Activated CD4-positive, alpha-beta T cell treated with anti-CD3 and anti-CD28 coated beads, Interleukin-2, Interleukin-6, amounts not matched to agents 100 ng/mL and 50 ng/mL, durations not matched to agents 16 hours and 8 hours (primary cell): ENCODE data around the gene CD99.
A peak's percentile ranks its signal among the peaks of the same experiment; 100 is the strongest.
"Not testable (repeated sequence)": the region's sequence is repeated elsewhere in the genome, so short reads cannot be mapped to it uniquely, and the experiment has no call there.

Source experiments
- DNase-seq: peaks from one replicate; pipeline ENCODE4 v3.0.0-alpha.2; 2020

The CD99 gene, protein sequence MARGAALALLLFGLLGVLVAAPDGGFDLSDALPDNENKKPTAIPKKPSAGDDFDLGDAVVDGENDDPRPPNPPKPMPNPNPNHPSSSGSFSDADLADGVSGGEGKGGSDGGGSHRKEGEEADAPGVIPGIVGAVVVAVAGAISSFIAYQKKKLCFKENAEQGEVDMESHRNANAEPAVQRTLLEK

GRCh38 chrX:2690856-2691542, at the start of gene CD99:
Gene CD99, plus strand, starts transcription at chrX:2691295. Its CDS starts 66 bp downstream, at chrX:2691361.
- peak; percentile 93 for DNase-seq

- DNase-seq, result no peak
Measured at GRCh38 chrX:2642146-2642545, 48.9 kb upstream of the CD99 start.

- DNase-seq, result no peak
Measured at GRCh38 chrX:2642791-2643190, 48.3 kb upstream of the CD99 start.

DNA sequence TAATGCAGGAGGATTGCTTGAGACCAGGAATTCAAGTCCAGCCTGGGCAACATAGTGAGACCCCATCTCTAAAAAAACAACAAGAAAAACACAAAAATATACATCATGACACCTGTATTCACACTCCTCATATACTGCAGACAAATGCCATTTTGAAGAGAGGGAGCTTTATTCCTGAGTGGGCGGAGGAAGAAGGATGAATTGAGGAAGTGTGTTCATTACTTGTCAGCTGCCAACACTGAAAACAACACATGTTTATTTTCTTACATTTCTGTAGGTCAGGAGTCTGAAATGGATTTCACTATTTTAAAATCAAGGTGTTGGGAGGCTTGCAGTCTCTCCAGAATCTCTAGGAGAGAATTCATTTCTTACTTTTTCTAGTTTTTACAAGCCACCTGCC, 47.2 kb upstream of the CD99 start:
- no peak for DNase-seq

DNA sequence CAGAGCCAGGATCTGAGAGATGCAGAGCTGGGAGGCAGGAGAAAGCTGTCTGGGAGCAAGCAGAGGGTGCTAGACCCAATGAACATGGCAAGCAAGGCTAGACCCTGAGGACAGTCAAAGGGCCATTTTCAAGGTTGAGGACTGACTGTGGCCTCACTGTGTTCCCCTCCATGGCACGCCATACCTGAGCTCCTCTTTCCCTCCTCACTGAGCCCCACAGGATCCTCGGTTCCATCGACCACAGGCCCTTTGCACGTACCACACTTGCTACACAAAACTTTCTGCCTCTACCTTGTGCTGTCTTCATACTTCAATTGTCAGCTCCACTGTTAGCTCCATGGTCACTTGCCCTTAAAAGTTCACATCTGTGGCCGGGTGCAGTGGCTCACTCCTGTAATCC, 45.5 kb upstream of the CD99 start:
- DNase-seq, result no peak

- DNase-seq, result peak; percentile 6
Measured at GRCh38 chrX:2647627-2648026, 43.5 kb upstream of the CD99 start.

- no peak for DNase-seq
Measured at GRCh38 chrX:2650037-2650436, 41.1 kb upstream of the CD99 start.

GRCh38 chrX:2650865-2651264, 40.2 kb upstream of the CD99 start:
- no peak for DNase-seq

DNA sequence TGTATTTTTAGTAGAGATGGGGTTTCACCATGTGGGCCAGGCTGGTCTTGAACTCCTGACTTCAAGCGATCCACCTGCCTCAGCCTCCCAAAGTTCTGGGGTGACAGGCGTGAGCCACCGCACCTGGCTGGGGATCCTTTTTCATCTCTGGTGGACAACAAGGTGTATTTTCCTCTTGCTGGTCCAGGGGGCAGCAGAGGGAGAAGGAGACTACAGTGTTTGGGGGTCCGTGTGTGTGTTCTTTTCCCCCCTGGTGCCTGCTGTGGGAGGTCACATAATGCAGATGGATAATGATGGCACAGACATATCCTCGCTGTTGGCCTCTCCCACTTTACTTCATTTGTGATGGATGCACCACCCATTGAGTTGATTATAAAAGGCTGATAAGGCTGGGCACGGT, 39.0 kb upstream of the CD99 start:
- DNase-seq, result no peak

- DNase-seq, result no peak
Measured at GRCh38 chrX:2654436-2655340, 36.4 kb upstream of the CD99 start.

GRCh38 chrX:2656257-2656836, 34.7 kb upstream of the CD99 start:
- no peak for DNase-seq

GRCh38 chrX:2657532-2658113, 33.5 kb upstream of the CD99 start:
- no peak for DNase-seq

GRCh38 chrX:2658585-2659292, 32.4 kb upstream of the CD99 start:
- DNase-seq, result no peak

GRCh38 chrX:2662586-2662985, 28.5 kb upstream of the CD99 start:
- no peak for DNase-seq

- no peak for DNase-seq
Measured at GRCh38 chrX:2664502-2664901, 26.6 kb upstream of the CD99 start.

DNA sequence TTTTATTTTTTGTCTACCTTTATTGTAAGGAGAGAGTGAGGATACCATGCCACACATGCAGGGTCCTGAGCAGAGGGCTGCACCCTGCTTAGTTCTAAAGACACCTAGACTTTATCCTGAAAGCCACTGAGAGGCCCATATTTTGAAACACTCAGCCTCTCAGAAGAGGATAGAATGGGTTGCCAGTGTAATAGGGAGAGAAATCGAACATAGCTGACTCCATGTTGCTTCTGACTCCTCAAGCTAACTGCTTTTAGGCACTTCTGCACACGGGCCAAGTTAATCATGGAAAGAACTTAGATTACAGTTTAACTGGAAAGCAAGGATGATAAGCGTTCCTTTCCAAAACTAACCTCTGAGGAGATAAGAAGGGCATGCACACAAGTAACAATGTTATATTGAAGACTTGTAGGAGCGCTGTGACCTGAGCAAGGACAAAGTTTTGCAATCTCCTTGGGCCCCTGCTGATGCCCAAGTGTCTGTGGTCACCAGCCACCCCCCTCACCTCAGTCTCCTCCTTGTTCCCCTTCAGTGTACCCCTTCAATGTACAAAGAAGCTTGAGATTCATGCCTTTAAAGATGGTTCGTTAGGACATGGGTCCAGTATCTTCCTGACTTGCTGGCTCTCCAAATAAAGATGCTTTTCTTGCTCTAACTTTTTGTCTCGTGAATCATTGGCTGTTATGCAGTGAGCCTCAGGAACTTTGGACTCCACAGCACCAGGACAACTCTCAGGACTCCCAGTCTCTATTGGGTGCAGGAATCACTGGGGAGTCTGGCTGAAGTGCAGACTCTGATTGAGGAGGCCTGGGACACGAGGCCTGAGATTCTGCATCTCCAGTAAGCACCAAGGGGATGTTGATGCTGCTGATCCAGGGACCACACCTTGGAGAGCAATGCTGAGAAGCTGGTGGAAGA, 25.4 kb upstream of the CD99 start:
- no peak for DNase-seq

DNA sequence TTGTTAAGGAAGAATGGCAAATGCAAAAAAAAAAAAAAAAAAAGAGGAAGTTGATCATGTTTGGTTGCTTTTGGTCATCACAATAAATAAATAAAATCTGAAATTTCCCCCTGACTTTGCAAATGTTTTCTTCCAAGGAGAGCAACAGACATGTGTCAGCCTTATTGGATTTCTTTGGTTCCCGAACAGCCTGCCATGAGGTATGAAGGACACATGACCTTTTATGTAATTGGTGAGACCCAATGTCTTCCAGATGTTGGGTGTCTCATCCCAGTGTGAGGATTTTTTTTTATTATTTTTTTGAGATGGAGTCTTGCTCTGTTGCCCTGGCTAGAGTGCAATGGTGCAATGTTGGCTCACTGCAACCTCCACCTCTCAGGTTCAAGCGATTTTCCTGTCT, 24.6 kb upstream of the CD99 start:
- no peak for DNase-seq

- DNase-seq, result no peak
Measured at GRCh38 chrX:2670978-2671377, 20.1 kb upstream of the CD99 start.

- no peak for DNase-seq
Measured at GRCh38 chrX:2672084-2672483, 19.0 kb upstream of the CD99 start.

DNA sequence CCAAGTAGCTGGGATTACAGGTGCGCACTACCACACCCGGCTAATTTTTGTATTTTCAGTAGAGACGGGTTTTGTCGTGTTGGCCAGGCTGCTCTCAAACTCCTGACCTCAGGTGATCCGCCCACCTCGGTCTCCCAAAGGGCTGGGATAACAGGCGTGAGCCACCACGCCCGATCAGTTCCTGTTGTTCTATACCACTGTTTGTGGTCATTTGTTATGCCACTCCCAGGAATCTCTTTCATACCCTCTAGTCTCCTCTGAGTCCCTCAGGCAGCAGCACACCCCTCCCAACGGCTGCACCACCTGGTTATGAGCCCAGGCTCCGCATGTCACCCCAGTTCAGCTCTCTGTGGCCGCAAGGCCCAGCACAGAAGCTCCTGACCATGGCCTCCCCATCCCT, 17.5 kb upstream of the CD99 start:
- no peak for DNase-seq

DNA sequence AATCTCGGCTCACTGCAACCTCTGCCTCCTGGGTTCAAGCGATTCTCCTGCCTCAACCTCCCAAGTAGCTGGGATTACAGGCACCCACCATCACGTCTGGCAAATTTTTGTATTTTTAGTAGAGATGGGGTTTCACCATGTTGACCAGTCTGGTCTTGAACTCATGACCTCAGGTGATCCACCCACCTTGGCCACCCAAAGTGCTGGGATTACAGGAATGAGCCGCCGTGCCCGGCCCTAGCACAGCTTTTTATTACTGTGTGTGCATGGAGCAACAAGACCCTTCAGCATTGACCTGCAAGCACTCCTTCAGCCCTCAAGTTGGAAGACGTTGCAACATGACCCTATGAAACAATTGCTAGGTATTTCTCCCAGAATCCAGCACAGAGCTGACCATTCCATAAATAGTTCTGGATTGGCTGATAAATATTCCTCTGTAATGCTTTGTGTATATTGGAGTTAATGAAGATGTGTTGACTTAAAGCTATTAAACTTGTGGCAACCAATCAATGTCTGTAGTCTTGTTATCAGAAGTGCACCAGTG, 15.4 kb upstream of the CD99 start:
- DNase-seq, result not testable (repeated sequence)
